Mesendoderm (in vitro differentiated cells): Measurements from ENCODE around the gene UBE2J2.

Experiments
- DNase-seq: peaks from one replicate; pipeline ENCODE4 v3.0.0; 2013
- H2AK5ac ChIP-seq: 2 replicates; pipeline ENCODE4 v1.6.1; 2013; ENCODE audit warnings: low read length, inconsistent platforms
- H2BK120ac ChIP-seq: 2 replicates; pipeline ENCODE4 v1.6.1; 2013; ENCODE audit warnings: low read depth, mild to moderate bottlenecking, low read length, moderate library complexity, mixed read lengths
- H2BK15ac ChIP-seq: replicated peaks from 2 replicates; pipeline ENCODE4 v1.6.1; 2013; ENCODE audit warnings: low read depth, mild to moderate bottlenecking, moderate library complexity
- H2BK5ac ChIP-seq: 2 replicates; pipeline ENCODE4 v1.6.1; 2013; ENCODE audit warnings: low read length, inconsistent platforms
- H3K18ac ChIP-seq: 2 replicates; pipeline ENCODE4 v1.6.1; 2013; ENCODE audit warnings: mild to moderate bottlenecking, low read length, mixed read lengths
- H3K23ac ChIP-seq: one replicate; pipeline ENCODE4 v1.6.1; 2013; ENCODE audit warnings: low read length
- H3K27ac ChIP-seq: 2 replicates; pipeline ENCODE4 v1.5.1; 2013; ENCODE audit warnings: low read depth, mild to moderate bottlenecking, inconsistent platforms, low read length, moderate library complexity
- H3K27me3 ChIP-seq: 2 replicates; pipeline ENCODE4 v1.6.1; 2013; ENCODE audit warnings: low read length, control low read depth, mild to moderate bottlenecking, inconsistent platforms; ENCODE audit not compliant: insufficient read depth, poor library complexity
- H3K36me3 ChIP-seq: 2 replicates; pipeline ENCODE4 v1.6.1; 2013; ENCODE audit warnings: low read length, inconsistent platforms; ENCODE audit not compliant: control insufficient read depth, insufficient read depth
- H3K4ac ChIP-seq: one replicate; pipeline ENCODE4 v1.6.1; 2013; ENCODE audit warnings: low read depth, mild to moderate bottlenecking, low read length, moderate library complexity
- H3K4me1 ChIP-seq: 2 replicates; pipeline ENCODE4 v1.6.1; 2013; ENCODE audit warnings: low read depth, low read length, inconsistent platforms; ENCODE audit not compliant: control insufficient read depth
- H3K4me2 ChIP-seq: 2 replicates; pipeline ENCODE4 v1.6.1; 2013; ENCODE audit warnings: low read length
- H3K4me3 ChIP-seq: 2 replicates; pipeline ENCODE4 v1.5.1; 2013; ENCODE audit warnings: mild to moderate bottlenecking, low read length
- H3K56ac ChIP-seq: one replicate; pipeline ENCODE4 v1.6.1; 2013; ENCODE audit warnings: low read length
- H3K79me1 ChIP-seq: 2 replicates; pipeline ENCODE4 v1.6.1; 2013; ENCODE audit warnings: low read length, inconsistent platforms
- H3K79me2 ChIP-seq: 2 replicates; pipeline ENCODE4 v1.6.1; 2013; ENCODE audit warnings: mild to moderate bottlenecking, low read length; ENCODE audit not compliant: control insufficient read depth, insufficient read depth
- H3K9ac ChIP-seq: 2 replicates; pipeline ENCODE4 v1.6.1; 2013; ENCODE audit warnings: low read length, inconsistent platforms
- H4K5ac ChIP-seq: one replicate; pipeline ENCODE4 v1.6.1; 2013; ENCODE audit warnings: low read length
- H4K8ac ChIP-seq: one replicate; pipeline ENCODE4 v1.6.1; 2013; ENCODE audit warnings: low read depth, mild to moderate bottlenecking, control low read depth, low read length, moderate library complexity
- WGBS: extraction: QIAGEN DNeasy Blood & Tissue Kit; methylation state at CpG from one replicate; pipeline ENCODE4 v1.1.7; 2013; ENCODE audit warnings: low lambda C conversion rate, missing lambda C conversion rate; ENCODE audit not compliant: insufficient coverage; ENCODE audit errors: extremely low coverage; 5-methylcytosine and 5-hydroxymethylcytosine counted together

The UBE2J2 gene

GRCh38 chr1:1229770-1230169 is 43.9 kb downstream of the UBE2J2 start:
- no peak overlapping the region for H3K4me2 ChIP-seq
- no peak overlapping the region for H4K5ac ChIP-seq
- no peaks in the 10 kb centered on the region for H3K27me3 ChIP-seq
- H2BK5ac ChIP-seq, result no peak overlapping the region
- H3K79me2 ChIP-seq, result peaks cover 40% of the 10 kb centered on the region
- H3K27ac ChIP-seq, result no peak overlapping the region
- no peak overlapping the region for H3K23ac ChIP-seq
- H2AK5ac ChIP-seq, result no peak overlapping the region
- H3K79me1 ChIP-seq, result peaks cover 39% of the 10 kb centered on the region
- no peak overlapping the region for H2BK15ac ChIP-seq
- peaks cover 7% of the 10 kb centered on the region for H3K4me1 ChIP-seq
- H4K8ac ChIP-seq, result no peak overlapping the region
- H3K56ac ChIP-seq, result no peak overlapping the region
- H2BK120ac ChIP-seq, result no peak overlapping the region
- H3K18ac ChIP-seq, result no peak overlapping the region
- no peak overlapping the region for H3K4ac ChIP-seq
- DNase-seq, result no peak
- no peaks in the 10 kb centered on the region for H3K36me3 ChIP-seq
- no peak overlapping the region for H3K9ac ChIP-seq
- no peak overlapping the region for H3K4me3 ChIP-seq
- WGBS, result no CpG with 5 or more reads among the region's 19 CpGs

- H3K4me2 ChIP-seq, result no peak overlapping the region
- H3K9ac ChIP-seq, result no peak overlapping the region
- H3K79me2 ChIP-seq, result peaks cover 36% of the 10 kb centered on the region
- no peaks in the 10 kb centered on the region for H3K27me3 ChIP-seq
- peaks cover 34% of the 10 kb centered on the region for H3K79me1 ChIP-seq
- no peak overlapping the region for H2BK120ac ChIP-seq
- no peak overlapping the region for H3K4me3 ChIP-seq
- H4K5ac ChIP-seq, result no peak overlapping the region
- peaks cover 7% of the 10 kb centered on the region for H3K4me1 ChIP-seq
- H2BK15ac ChIP-seq, result no peak overlapping the region
- no peak overlapping the region for H3K56ac ChIP-seq
- no peak overlapping the region for H4K8ac ChIP-seq
- H3K27ac ChIP-seq, result no peak overlapping the region
- H3K23ac ChIP-seq, result no peak overlapping the region
- no peak overlapping the region for H3K4ac ChIP-seq
- no peaks in the 10 kb centered on the region for H3K36me3 ChIP-seq
- no peak overlapping the region for H3K18ac ChIP-seq
- no CpG with 5 or more reads among the region's 28 CpGs for WGBS
- no peak overlapping the region for H2AK5ac ChIP-seq
- no peak overlapping the region for H2BK5ac ChIP-seq
- DNase-seq, result no peak
Observed at GRCh38 chr1:1228596-1229321, 44.9 kb downstream of the UBE2J2 start.

GRCh38 chr1:1228187-1228586 is 45.5 kb downstream of the UBE2J2 start:
- H3K4ac ChIP-seq, result no peak overlapping the region
- no peak overlapping the region for H3K4me3 ChIP-seq
- H3K79me1 ChIP-seq, result peaks cover 31% of the 10 kb centered on the region
- H3K4me2 ChIP-seq, result no peak overlapping the region
- no peak overlapping the region for H2BK120ac ChIP-seq
- peaks cover 31% of the 10 kb centered on the region for H3K79me2 ChIP-seq
- H3K23ac ChIP-seq, result no peak overlapping the region
- H4K8ac ChIP-seq, result no peak overlapping the region
- H3K9ac ChIP-seq, result no peak overlapping the region
- no peaks in the 10 kb centered on the region for H3K36me3 ChIP-seq
- no peak overlapping the region for H2BK15ac ChIP-seq
- no CpG with 5 or more reads among the region's 30 CpGs for WGBS
- no peak for DNase-seq
- no peak overlapping the region for H3K18ac ChIP-seq
- peaks cover 7% of the 10 kb centered on the region for H3K4me1 ChIP-seq
- no peak overlapping the region for H3K56ac ChIP-seq
- H3K27me3 ChIP-seq, result no peaks in the 10 kb centered on the region
- H2BK5ac ChIP-seq, result no peak overlapping the region
- no peak overlapping the region for H3K27ac ChIP-seq
- H2AK5ac ChIP-seq, result no peak overlapping the region
- no peak overlapping the region for H4K5ac ChIP-seq

GRCh38 chr1:1227386-1227785 is 46.3 kb downstream of the UBE2J2 start:
- Histone ChIP-seq H3K36me3 (peaks cover 4% of the 10 kb centered on the region), H3K4ac (no peak overlapping the region), H3K79me1 (peaks cover 27% of the 10 kb centered on the region), H2BK5ac (no peak overlapping the region), H3K79me2 (peaks cover 26% of the 10 kb centered on the region), H3K27me3 (no peaks in the 10 kb centered on the region), H3K4me2 (no peak overlapping the region), H3K56ac (no peak overlapping the region), H3K4me3 (no peak overlapping the region), H4K5ac (no peak overlapping the region), H2BK120ac (no peak overlapping the region), H3K27ac (no peak overlapping the region), H2BK15ac (no peak overlapping the region), H3K18ac (no peak overlapping the region), H4K8ac (no peak overlapping the region), H2AK5ac (no peak overlapping the region), H3K9ac (no peak overlapping the region), H3K23ac (no peak overlapping the region), H3K4me1 (peaks cover 3% of the 10 kb centered on the region)
- DNase-seq, result no peak
- WGBS, result no CpG with 5 or more reads among the region's 25 CpGs

- no peak overlapping the region for H3K56ac ChIP-seq
- no peak overlapping the region for H2BK15ac ChIP-seq
- H3K9ac ChIP-seq, result no peak overlapping the region
- no peak overlapping the region for H2BK5ac ChIP-seq
- no peak overlapping the region for H3K4me2 ChIP-seq
- no peak overlapping the region for H4K8ac ChIP-seq
- H3K79me2 ChIP-seq, result peaks cover 26% of the 10 kb centered on the region
- no peak overlapping the region for H2BK120ac ChIP-seq
- H3K4ac ChIP-seq, result no peak overlapping the region
- H3K23ac ChIP-seq, result no peak overlapping the region
- H3K36me3 ChIP-seq, result peaks cover 4% of the 10 kb centered on the region
- peaks cover 27% of the 10 kb centered on the region for H3K79me1 ChIP-seq
- H2AK5ac ChIP-seq, result no peak overlapping the region
- H3K4me3 ChIP-seq, result no peak overlapping the region
- no peak overlapping the region for H3K18ac ChIP-seq
- DNase-seq, result no peak
- H3K27ac ChIP-seq, result no peak overlapping the region
- H3K4me1 ChIP-seq, result peaks cover 3% of the 10 kb centered on the region
- H4K5ac ChIP-seq, result no peak overlapping the region
- no peaks in the 10 kb centered on the region for H3K27me3 ChIP-seq
- WGBS, result no CpG with 5 or more reads among the region's 44 CpGs
Observed at GRCh38 chr1:1226566-1227362, 46.9 kb downstream of the UBE2J2 start.
